Activated naive CD4-positive, alpha-beta T cell (primary cell): ENCODE measurements around the gene ARL2BP.
A peak's percentile ranks its signal among the peaks of the same experiment; 100 is the strongest.
"Not testable (repeated sequence)": the region's sequence is repeated elsewhere in the genome, so short reads cannot be mapped to it uniquely, and the experiment has no call there.

Source experiments
- DNase-seq, 4 experiments: peaks; one replicate each; lab custom pipeline; 2025; lab: John Stamatoyannopoulos, UW

The ARL2BP gene

DNA sequence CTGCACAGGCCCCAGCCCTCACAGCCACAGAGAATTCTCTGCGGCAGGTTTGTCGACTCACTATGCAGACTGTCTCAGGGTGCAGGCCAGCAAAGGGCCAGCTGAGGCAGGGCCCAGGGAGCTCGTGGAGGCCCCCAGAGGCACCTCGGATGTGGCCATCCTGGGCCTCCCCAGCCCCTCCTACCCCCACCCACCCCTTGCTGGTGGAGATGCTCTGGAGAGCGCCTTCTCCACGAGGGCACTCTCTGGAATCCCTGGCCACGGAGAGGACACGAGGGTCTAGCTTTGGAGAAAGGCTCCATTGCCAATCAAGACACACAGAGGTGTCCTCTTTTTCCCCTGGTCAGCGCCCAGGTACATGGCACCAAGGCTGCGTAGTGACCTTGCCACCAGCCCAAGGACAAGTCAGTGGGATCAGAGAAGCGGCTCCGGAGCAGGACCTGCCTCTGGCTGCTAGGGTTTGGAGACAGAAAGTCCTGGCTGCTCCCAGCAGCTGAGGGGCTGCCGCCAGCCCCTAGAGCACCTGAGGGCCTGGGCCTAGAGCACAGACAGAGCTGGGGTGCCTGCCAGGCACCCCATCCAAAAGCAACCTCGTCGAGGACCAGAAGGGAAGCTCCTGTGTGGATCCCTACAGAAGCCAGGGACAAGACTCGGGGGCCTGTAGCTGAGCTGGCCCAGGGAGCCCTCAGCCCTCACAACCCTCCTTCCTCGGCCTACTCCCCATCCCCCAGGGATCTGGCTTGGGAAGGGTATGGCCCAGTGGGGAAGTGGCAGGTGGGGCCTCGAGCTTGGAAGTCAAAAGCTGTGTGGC, 18.7 kb downstream of the ARL2BP start:
- DNase-seq, result no peak

- no peak for DNase-seq
Measured at GRCh38 chr16:57264381-57264780, 19.3 kb downstream of the ARL2BP start.

DNA sequence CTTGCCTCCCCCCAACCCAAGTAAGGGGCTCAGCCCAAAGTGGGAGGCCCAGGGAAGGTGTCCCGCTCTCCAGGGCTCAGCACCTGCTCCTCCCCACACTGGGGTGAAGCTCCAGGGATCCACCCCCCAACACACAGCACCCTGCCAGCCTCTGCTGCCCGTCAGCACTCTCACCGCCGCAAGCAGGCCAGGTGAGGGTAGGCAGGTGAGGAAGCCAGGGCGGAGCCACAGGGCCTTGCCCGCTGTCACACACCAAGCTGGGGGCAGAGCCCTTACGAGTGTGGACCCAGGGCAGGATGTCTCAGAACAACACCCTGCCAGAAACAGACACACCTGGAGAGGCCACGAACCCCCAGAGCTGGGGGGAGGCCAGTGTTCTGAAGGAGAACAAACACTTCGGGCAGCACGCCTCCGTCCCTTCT, 19.9 kb downstream of the ARL2BP start:
- peak in 1 of 4 experiments; percentile 14 for DNase-seq

GRCh38 chr16:57265850-57266530, 20.9 kb downstream of the ARL2BP start:
- no peak for DNase-seq

GRCh38 chr16:57266531-57267260, 21.6 kb downstream of the ARL2BP start:
- DNase-seq, result peak in 2 of 4 experiments; percentile 37 to 53

GRCh38 chr16:57267343-57267742, 22.3 kb downstream of the ARL2BP start:
- DNase-seq, result not testable (repeated sequence)

DNA sequence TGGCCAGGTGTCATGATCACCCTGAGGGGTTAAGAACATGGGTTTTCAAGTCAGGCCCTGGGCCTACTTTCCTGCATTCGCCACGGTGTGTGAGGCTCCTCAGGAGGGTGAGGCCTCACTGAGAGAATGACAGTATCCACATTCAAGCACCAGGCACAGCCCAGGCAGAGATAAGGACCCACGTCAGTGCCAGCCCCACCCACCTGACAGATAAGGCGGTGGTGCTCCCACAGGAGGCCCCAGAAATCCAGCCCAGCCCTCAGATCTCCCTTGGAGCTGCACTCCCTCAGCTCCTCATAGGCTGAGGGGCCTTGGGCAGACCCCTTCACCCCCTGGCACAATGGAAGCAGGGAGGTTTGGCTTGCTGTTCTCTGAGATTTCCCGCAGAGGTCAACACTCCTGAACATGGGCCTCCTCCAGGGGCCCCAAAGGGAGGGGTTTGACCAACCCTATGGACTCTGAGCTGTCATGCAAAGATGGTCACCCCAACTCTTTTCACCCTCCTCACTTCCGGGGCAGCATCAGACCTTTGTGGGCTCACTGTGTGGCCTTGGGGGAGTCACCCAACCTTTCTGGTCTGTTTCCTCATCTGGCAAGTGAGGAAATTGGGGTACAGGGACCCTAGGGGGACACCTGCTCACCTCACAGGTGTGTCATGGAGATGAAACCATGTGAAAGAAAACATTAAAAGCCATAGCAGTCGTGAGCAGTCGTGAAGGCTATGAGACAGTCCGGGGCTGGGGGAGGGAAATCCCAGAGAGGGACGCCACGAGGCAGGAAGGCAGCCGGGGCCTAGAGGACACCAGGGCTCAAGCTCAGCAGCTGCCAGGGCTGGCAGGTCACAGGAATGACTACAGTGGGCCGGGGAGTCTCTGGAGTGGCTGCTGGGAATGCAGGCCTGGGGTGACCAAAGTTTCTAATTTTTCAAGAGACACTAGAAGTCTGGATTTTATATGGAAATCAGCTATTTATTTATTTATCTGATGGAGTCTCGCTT, 24.0 kb downstream of the ARL2BP start:
- no peak for DNase-seq

DNA sequence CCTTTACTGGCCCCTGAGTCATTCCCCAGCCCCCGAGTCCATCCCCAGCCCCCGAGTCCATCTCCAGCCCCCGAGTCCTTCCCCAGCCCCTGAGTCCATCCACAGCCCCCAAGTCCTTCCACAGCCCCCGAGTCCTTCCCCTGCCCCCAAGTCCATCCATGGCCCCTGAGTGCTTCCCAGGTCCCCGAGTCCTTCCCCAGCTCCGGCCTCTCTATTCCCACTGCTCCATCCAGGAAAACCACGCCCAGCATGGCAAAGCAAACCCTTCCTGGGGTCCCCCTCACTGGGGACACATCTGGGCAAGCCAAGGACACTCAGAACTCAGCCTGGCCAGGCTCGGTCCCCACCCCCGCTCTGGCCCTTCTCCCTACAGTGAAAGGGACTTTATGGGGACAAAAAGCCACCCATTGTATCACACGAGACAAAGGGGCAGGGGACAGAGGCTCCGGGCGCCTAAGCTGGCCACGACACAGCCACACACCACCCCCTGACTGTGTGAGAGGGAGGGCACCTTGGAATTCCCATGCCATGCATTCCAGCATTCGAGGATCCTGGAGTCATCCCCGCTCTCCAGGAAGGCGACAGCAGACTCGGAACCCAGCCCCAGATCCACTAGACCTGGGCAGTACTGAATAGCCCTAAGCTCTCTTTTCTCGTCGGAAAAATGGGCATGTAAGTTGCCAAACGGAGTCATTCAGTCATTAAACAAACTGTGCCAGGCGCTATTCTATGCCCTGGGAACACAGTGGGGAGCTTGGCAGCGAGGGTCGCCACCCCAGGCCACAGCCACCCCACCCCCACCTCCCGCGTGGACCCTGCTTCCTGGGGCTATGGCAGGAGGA, 25.4 kb downstream of the ARL2BP start:
- DNase-seq, result no peak

- no peak for DNase-seq
Measured at GRCh38 chr16:57271063-57271345, 25.9 kb downstream of the ARL2BP start.

GRCh38 chr16:57271867-57272495, 26.9 kb downstream of the ARL2BP start:
- DNase-seq, result no peak

- no peak for DNase-seq
Measured at GRCh38 chr16:57273359-57273758, 28.3 kb downstream of the ARL2BP start.

GRCh38 chr16:57273826-57274225, 28.8 kb downstream of the ARL2BP start:
- DNase-seq, result no peak

DNA sequence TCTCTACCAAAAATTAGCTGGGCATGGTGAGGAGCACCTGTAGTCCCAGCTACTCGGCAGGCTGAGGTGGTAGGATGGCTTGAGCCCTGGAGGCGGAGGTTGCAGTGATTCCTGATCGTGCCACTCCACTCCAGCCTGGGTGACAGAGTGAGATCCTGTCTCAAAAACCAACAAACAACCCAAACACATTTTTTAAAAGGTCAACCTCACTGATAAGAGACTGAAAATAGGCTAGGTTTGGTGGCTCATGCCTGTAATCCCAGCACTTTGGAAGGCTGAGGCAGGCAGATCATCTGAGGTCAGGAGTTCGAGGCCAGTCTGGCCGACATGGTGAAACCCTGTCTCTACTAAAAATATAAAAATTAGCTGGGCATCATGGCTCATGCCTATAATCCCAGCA, 30.9 kb downstream of the ARL2BP start:
- not testable (repeated sequence) for DNase-seq

DNA sequence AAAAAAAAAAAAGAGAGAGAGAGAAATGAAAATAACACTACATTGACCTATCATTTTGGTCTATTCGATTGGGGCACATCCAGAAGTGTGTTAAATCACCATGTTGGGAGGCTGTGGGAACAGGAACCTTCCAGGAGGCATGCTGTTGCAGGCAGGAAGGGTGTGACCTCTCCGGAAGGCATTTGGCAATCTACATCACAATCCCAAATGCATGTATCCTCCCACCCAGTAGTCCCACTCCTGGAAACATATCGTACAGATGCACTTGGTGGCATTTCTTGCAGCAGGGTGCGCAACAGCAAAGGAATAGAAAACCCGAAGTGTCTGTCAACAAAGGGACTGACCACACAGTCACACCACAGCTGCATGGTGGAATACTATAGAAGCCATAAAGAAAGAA, 31.5 kb downstream of the ARL2BP start:
- no peak for DNase-seq

DNA sequence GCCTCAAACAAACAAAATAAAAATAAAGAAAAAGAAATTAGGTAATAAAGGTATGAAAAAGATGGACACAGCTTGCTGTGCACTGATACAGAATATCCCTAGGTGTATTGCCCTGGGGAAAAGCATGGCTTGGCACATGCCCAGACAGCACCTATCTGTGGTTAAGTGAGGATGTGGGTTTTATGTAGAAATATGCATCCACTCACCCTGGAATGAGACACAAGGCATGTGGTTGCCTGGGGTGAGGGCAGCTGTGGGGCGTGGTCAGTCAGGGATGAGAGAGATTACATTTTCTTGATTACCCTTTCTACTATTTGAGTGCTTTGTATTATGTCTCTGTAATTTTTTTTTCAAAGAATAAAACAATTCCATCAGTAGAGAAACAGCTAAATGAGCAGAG, 32.5 kb downstream of the ARL2BP start:
- DNase-seq, result peak in 2 of 4 experiments; percentile 12 to 31

- no peak for DNase-seq
Measured at GRCh38 chr16:57278494-57278893, 33.4 kb downstream of the ARL2BP start.

- no peak for DNase-seq
Measured at GRCh38 chr16:57279780-57280638, 35.0 kb downstream of the ARL2BP start.

GRCh38 chr16:57281791-57282190, 36.7 kb downstream of the ARL2BP start:
- no peak for DNase-seq

DNA sequence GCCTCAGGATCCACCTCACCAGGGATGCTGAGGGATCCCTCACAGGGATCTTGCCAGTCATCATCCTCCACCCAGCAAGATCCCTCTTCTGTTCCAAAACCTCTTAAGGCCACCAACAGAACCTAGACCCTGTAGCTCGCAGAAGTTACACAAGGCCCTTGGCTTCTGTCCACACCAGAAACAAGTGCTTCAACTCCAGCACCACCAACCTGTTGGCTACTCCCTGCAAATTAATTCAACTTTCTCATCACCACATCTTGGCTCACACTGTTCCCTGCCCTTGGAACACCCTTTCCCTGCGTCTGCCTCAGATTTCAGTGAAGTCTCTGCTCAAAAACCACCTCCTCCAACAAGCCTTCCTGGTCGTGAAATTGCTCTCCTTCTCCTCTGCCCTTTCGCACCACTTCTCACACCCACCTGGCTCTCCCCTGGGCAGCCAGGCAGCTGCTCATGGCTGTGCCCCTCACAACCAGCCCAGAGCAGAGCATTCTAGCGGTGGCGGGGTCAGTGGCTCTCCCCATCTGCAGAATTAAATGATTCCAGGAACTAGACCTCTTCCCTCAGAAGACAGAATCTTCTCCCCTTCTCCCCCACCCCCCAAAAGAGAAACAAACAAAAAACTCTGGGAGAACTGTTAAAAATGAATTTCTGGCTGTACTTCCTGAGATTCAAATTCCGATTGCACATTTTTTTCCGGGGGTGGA, 37.6 kb downstream of the ARL2BP start:
- no peak for DNase-seq
